OCI-LY1 (cell line): ENCODE measurements around the gene MTOR.

Source experiments
- H2AFZ ChIP-seq: fragments of 200-600 bp; sonication (generic), shearing (Covaris generic); 2 replicates; pipeline ENCODE4 v1.6.0; 2014; ENCODE audit warnings: antibody characterized with exemption, mild to moderate bottlenecking, low read length
- H3F3A ChIP-seq: fragments of 200-600 bp; sonication (generic), shearing (Covaris generic); 2 replicates; pipeline ENCODE4 v1.6.0; 2014; ENCODE audit warnings: mild to moderate bottlenecking, antibody characterized with exemption, low read length, moderate library complexity; ENCODE audit not compliant: insufficient read depth
- H3K27ac ChIP-seq: fragments of 200-600 bp; sonication (generic); 2 replicates; pipeline ENCODE4 v1.5.1; 2014; ENCODE audit warnings: low read length, mixed run types, mild to moderate bottlenecking, low read depth; ENCODE audit not compliant: poor library complexity, severe bottlenecking
- H3K27me3 ChIP-seq: fragments of 200-600 bp; sonication (generic); 2 replicates; pipeline ENCODE4 v1.6.0; 2014; ENCODE audit warnings: antibody characterized with exemption, mild to moderate bottlenecking, low read length, moderate library complexity; ENCODE audit not compliant: insufficient read depth
- H3K36me3 ChIP-seq: fragments of 200-600 bp; sonication (generic); 2 replicates; pipeline ENCODE4 v1.6.1; 2014; ENCODE audit warnings: mild to moderate bottlenecking, antibody characterized with exemption, low read length, moderate library complexity, mixed read lengths; ENCODE audit not compliant: insufficient read depth
- H3K4me1 ChIP-seq: fragments of 200-600 bp; sonication (generic); 2 replicates; pipeline ENCODE4 v1.5.1; 2014; ENCODE audit warnings: mild to moderate bottlenecking, low read length, moderate library complexity; ENCODE audit not compliant: insufficient read depth, severe bottlenecking
- H3K4me2 ChIP-seq: fragments of 200-600 bp; sonication (generic), shearing (Covaris generic); 2 replicates; pipeline ENCODE4 v1.6.1; 2014; ENCODE audit warnings: low read length
- H3K4me3 ChIP-seq: fragments of 200-600 bp; sonication (generic); 2 replicates; pipeline ENCODE4 v1.5.1; 2014; ENCODE audit warnings: low read length, low read depth, mild to moderate bottlenecking, mixed read lengths; ENCODE audit not compliant: poor library complexity, severe bottlenecking
- H3K79me2 ChIP-seq: fragments of 200-600 bp; shearing (Covaris generic); 2 replicates; pipeline ENCODE4 v1.6.1; 2016; ENCODE audit warnings: mixed run types, low read length, mixed read lengths; ENCODE audit not compliant: insufficient read depth
- H3K9ac ChIP-seq: fragments of 200-600 bp; sonication (generic), shearing (Covaris generic); 2 replicates; pipeline ENCODE4 v1.6.1; 2014; ENCODE audit warnings: mild to moderate bottlenecking, low read length, mixed read lengths
- H3K9me2 ChIP-seq: fragments of 200-600 bp; sonication (generic), shearing (Covaris generic); 2 replicates; pipeline ENCODE4 v1.6.1; 2014; ENCODE audit warnings: low read depth, mild to moderate bottlenecking, low read length, mixed read lengths
- H3K9me3 ChIP-seq: fragments of 200-600 bp; shearing (Covaris generic); 2 replicates; pipeline ENCODE4 v1.6.1; 2014; ENCODE audit warnings: low read length, mixed read lengths
- H4K20me1 ChIP-seq: fragments of 200-600 bp; sonication (generic), shearing (Covaris generic); 2 replicates; pipeline ENCODE4 v1.6.0; 2016; ENCODE audit warnings: mild to moderate bottlenecking, low read length; ENCODE audit not compliant: insufficient read depth
- CTCF ChIP-seq: fragments of 200-600 bp; sonication (generic), shearing (Covaris generic); IDR thresholded peaks from 2 replicates; pipeline ENCODE4 v1.5.1; 2017; ENCODE audit warnings: mild to moderate bottlenecking, antibody characterized with exemption, low read length, moderate library complexity, mixed read lengths
- EZH2 ChIP-seq: fragments of 200-600 bp; sonication (generic), shearing (Covaris generic); IDR thresholded peaks from 2 replicates; pipeline ENCODE4 v1.8.0; 2017; ENCODE audit warnings: borderline replicate concordance, mixed run types, mild to moderate bottlenecking, antibody characterized with exemption, low read length, moderate library complexity, mixed read lengths

Gene MTOR

DNA sequence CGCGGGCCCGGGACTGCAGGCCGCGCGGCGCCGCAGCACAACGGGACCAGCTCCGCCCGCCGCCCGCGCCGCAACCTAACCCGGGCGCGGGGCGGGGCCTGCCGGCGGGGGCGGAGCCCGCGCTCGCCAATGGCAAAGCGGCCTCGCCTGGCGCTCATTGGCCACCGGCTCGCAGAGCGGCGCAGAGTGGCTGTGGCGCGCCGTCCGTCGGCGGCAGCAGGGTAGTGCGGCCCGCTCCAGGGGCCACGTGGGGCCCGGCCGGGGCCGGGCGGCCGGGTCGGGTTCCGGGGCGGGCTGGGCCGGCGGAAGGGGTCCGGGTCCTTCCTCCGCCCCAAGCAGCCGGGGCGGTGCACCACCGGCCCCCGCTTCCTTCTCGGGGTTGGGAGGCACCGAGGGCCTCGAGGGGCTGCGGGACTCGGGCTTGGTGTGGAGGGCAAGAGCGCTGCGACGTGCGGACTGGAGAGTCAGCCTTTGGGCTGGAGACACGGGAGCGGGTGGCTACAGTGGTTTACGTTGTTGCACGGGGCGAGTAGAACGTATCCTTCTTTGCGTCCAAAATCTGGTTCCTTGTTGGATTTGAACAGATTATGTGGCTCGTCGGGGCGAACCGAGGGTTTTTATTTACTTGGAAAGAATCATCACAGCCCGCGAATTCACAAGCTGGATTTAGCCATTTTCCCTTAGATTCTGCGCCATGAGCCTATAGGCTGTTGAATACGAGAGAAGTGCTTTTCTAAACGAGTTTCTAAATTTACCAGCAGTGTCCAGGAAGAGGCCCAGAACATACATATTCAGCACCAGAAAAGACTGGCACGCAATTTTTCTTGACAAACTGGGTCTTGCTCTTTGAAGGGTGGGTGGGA is 202.2 kb downstream of the MTOR start, which contains the start of gene SRM:
Gene SRM (minus strand): TSS at position 51 of the 863 bp plus-strand sequence. CDS start 75 bp downstream, outside the sequence.
- H3K4me1 ChIP-seq: peaks cover 23% of the 10 kb centered on the region
- H3K9ac ChIP-seq: peak within 1 kb of the TSS; percentile 99
- H3K9me3 ChIP-seq: no peaks in the 10 kb centered on the region
- H3K79me2 ChIP-seq: peaks cover 18% of the 10 kb centered on the region; the same call in 1 of the 2 replicates
- TF ChIP-seq CTCF: no peak
- no peak for TF ChIP-seq EZH2
- no peak within 1 kb of the TSS for H2AFZ ChIP-seq
- H3F3A ChIP-seq: no peaks in the 10 kb centered on the region
- H3K4me2 ChIP-seq: peak within 1 kb of the TSS; percentile 99
- peaks cover 44% of the 10 kb centered on the region for H3K36me3 ChIP-seq
- H3K27me3 ChIP-seq: no peaks in the 10 kb centered on the region
- H3K4me3 ChIP-seq: peak within 1 kb of the TSS; percentile 94
- H3K9me2 ChIP-seq: no peaks in the 10 kb centered on the region
- peak within 1 kb of the TSS; percentile 73 for H3K27ac ChIP-seq
- no peaks in the 10 kb centered on the region for H4K20me1 ChIP-seq

DNA sequence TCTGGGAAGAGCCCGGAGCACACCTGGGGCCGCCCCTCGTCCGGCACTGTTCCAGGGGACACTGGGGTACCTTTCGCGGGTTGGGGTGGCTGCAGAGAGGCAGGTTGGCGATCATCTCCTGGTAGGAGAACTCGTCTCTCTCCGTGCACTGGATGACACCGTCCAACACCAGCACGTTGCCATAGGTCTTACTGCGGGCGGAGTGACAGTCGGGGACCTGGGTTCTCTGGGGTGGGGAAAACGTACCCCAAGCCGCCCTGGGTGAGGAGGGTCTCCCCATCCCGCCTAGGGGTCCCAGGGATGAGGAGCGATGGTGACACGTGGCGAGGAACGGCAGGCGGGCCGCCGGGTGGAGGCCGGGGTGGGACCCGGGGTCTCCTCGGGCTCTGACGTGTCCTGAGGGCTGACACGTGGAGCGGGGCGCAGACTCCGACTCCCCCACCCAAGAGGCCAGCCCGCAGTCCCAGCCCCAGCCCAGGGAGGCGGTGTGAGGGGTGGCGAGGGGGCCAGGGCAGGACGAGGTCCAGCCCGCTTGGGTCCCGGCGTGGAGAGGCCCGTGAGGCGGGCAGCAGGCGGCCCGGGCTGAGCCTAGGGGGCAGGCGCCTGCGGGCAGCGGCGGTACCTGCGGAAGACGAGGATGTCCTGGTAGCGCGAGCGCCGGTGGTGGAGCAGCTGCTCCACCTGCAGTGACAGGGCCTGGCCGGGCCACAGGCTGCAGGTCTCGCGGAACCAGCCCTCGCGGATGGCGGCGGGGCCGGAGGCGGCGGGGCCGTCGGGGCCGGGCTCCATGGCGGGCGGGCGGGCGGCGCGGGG is 203.0 kb downstream of the MTOR start:
- peaks cover 43% of the 10 kb centered on the region for H3K36me3 ChIP-seq
- H3K27me3 ChIP-seq: no peaks in the 10 kb centered on the region
- no peak overlapping the region for H2AFZ ChIP-seq
- no peaks in the 10 kb centered on the region for H3K9me3 ChIP-seq
- H3K79me2 ChIP-seq: peaks cover 18% of the 10 kb centered on the region; the same call in 1 of the 2 replicates
- peak overlapping the region; percentile 99 for H3K9ac ChIP-seq
- H3K27ac ChIP-seq: no peak overlapping the region
- H3K4me3 ChIP-seq: peak overlapping the region; percentile 94
- no peaks in the 10 kb centered on the region for H4K20me1 ChIP-seq
- H3F3A ChIP-seq: no peaks in the 10 kb centered on the region
- H3K4me1 ChIP-seq: peaks cover 23% of the 10 kb centered on the region
- peak overlapping the region; percentile 81 for H3K4me2 ChIP-seq
- TF ChIP-seq EZH2: no peak
- TF ChIP-seq CTCF: 0 out of 2 replicates have a peak, but pooled peaks have one; percentile 7
- no peaks in the 10 kb centered on the region for H3K9me2 ChIP-seq

DNA sequence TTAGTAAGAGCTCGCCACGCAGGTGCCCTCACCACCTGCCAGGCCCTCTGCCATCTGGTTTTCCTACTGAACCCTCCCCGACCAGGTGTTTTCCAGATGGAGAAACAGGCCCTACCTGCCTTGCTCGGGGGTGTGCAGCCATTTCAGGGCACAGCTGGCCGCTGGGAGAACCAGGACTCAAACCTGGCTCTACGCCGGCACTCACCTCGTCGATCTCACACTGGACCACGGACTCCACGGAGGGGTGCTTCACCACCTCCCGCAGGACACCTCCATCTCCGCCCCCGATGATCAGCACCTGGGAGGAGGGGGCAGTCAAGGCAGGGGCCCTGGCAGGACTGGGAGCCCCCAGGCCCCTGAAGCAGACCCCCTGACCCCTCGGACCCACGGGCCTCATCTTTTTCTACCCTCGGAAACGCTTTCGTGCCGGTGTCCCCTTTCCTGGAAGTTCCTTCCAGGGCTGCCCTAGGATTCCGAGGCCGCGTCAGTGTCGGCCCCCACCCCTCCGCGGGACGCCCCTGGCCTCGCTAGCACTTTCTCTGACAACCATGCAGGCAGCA is 203.7 kb downstream of the MTOR start:
- H3K79me2 ChIP-seq: peaks cover 18% of the 10 kb centered on the region; the same call in 1 of the 2 replicates
- peaks cover 49% of the 10 kb centered on the region for H3K36me3 ChIP-seq
- no peak for TF ChIP-seq CTCF
- no peak for TF ChIP-seq EZH2
- H3K4me2 ChIP-seq: peak overlapping the region; percentile 81
- no peak overlapping the region for H2AFZ ChIP-seq
- no peaks in the 10 kb centered on the region for H3F3A ChIP-seq
- H3K9me3 ChIP-seq: no peaks in the 10 kb centered on the region
- H3K9ac ChIP-seq: peak overlapping the region; percentile 99
- H3K27me3 ChIP-seq: no peaks in the 10 kb centered on the region
- H3K9me2 ChIP-seq: no peaks in the 10 kb centered on the region
- no peaks in the 10 kb centered on the region for H4K20me1 ChIP-seq
- H3K4me3 ChIP-seq: peak overlapping the region; percentile 94
- peaks cover 27% of the 10 kb centered on the region for H3K4me1 ChIP-seq
- peak overlapping the region; percentile 1 for H3K27ac ChIP-seq
